Transverse colon (tissue), 3 donors: Measurements from ENCODE around the gene IKZF1.

Experiments used
- CTCF ChIP-seq, 5 experiments: fragments of 200-600 bp in 3 of 5; fragments of 450-650 bp in 2 of 5; sonication (generic) in 3 of 5; IDR thresholded peaks; 1 replicate in 2 of 5; 2 replicates in 3 of 5; pipeline ENCODE4 v1.5.1; 2016 to 2017; ENCODE audit warnings: antibody characterized with exemption in 5 of 5, inconsistent platforms in 3 of 5, mild to moderate bottlenecking in 2 of 5, moderate library complexity in 1 of 5
- POLR2A ChIP-seq: fragments of 450-650 bp; IDR thresholded peaks from one replicate; pipeline ENCODE4 v1.6.1; 2016; ENCODE audit warnings: antibody characterized with exemption, mild to moderate bottlenecking, moderate library complexity

GRCh38 chr7:50347693-50348092, 43.2 kb downstream of the IKZF1 start:
- no peak for TF ChIP-seq CTCF (IDR thresholded peaks at IDR 0.05)
- TF ChIP-seq POLR2A = no peak
